Esophagus squamous epithelium (tissue), 5 donors: ENCODE results near the gene THRSP. TPM values are rescaled to one million over a fixed set of nuclear protein-coding genes. Genes with fewer than 3 reads are reported as not detected.

ENCODE experiments used
- DNase-seq: peaks from one replicate; lab custom pipeline; 2025; lab: John Stamatoyannopoulos, UW
- H3K27ac ChIP-seq, 4 donors: fragments of 200-600 bp; sonication (generic); one replicate each; pipeline ENCODE4 v1.5.1; 2016 to 2019; ENCODE audit warnings: mild to moderate bottlenecking in 1 of 4
- H3K27me3 ChIP-seq, 4 donors: fragments of 200-600 bp; sonication (generic); 1 replicate in 3 of 4; 2 replicates in 1 of 4; pipeline versions ENCODE4 v1.5.1 to v1.6.0; 2017 to 2021; ENCODE audit warnings: antibody characterized with exemption in 1 of 4
- H3K36me3 ChIP-seq, 3 donors: fragments of 200-600 bp; sonication (generic); one replicate each; pipeline ENCODE4 v1.5.1; 2016 to 2019
- H3K4me1 ChIP-seq, 3 donors: fragments of 200-600 bp; sonication (generic); one replicate each; pipeline ENCODE4 v1.5.1; 2017 to 2019
- H3K4me3 ChIP-seq, 4 donors: fragments of 200-600 bp; sonication (generic); 1 replicate in 3 of 4; 2 replicates in 1 of 4; pipeline ENCODE4 v1.5.1; 2016 to 2019; ENCODE audit warnings: mild to moderate bottlenecking in 2 of 4, moderate library complexity in 1 of 4
- H3K9me3 ChIP-seq, 3 donors: fragments of 200-600 bp; sonication (generic); one replicate each; pipeline ENCODE4 v1.5.1; 2016 to 2019
- CTCF ChIP-seq, 6 experiments: fragments of 450-650 bp in 4 of 6; fragments of 200-600 bp in 2 of 6; sonication (generic) in 2 of 6; IDR thresholded peaks; one replicate each; pipeline ENCODE4 v1.5.1; 2016 to 2019; ENCODE audit warnings: antibody characterized with exemption in 6 of 6, mild to moderate bottlenecking in 4 of 6, moderate library complexity in 4 of 6
- POLR2A ChIP-seq, 4 donors: fragments of 450-650 bp; IDR thresholded peaks; one replicate each; pipeline ENCODE4 v1.6.1; 2017; ENCODE audit warnings: antibody characterized with exemption in 4 of 4, mild to moderate bottlenecking in 4 of 4, moderate library complexity in 3 of 4
- WGBS, 2 donors: methylation state at CpG; one replicate each; pipeline ENCODE4 v1.1.5; 2018; 5-methylcytosine and 5-hydroxymethylcytosine counted together
- intact Hi-C: fragments of 100-400 bp; cut with DNase I; formaldehyde crosslinking; loops from one replicate; pipeline ENCODE4 v1.15.0; 2022
- total RNA-seq, 4 donors: library from RNA; depleted of rRNA; stranded (reverse); fragments of >200 nt; gene quantifications; one replicate each; pipeline ENCODE4 v1.1.0, GENCODE V29; 2016
- donor health status: DM: yes; HTN: yes; CAD: no.

The THRSP gene
- total RNA-seq, 4 donors from 2014 or later: not detected

GRCh38 chr11:78030429-78031325 is 33.0 kb upstream of the THRSP start:
- Histone ChIP-seq H3K27ac (no peak overlapping the region), H3K4me1 (peaks cover 0 to 29% (median 6%) of the 10 kb centered on the region in 3 donors), H3K4me3 (no peak overlapping the region), H3K9me3 (no peaks in the 10 kb centered on the region), H3K36me3 (no peaks in the 10 kb centered on the region), H3K27me3 (no peaks in the 10 kb centered on the region)
- no peak for DNase-seq
- TF ChIP-seq CTCF (IDR thresholded peaks at IDR 0.05) (no peak), POLR2A (IDR thresholded peaks at IDR 0.05) (no peak)
- 33 to 39% methylated on average over 3 to 5 of the region's 7 CpGs for WGBS, 2 donors
- intact Hi-C loops: no loop called here

- Histone ChIP-seq H3K4me3 (no peak overlapping the region), H3K27ac (no peak overlapping the region), H3K9me3 (no peaks in the 10 kb centered on the region), H3K36me3 (no peaks in the 10 kb centered on the region), H3K4me1 (peaks cover 0 to 29% (median 6%) of the 10 kb centered on the region in 3 donors), H3K27me3 (no peaks in the 10 kb centered on the region)
- TF ChIP-seq CTCF (IDR thresholded peaks at IDR 0.05) (no peak), POLR2A (IDR thresholded peaks at IDR 0.05) (no peak)
- intact Hi-C loops: no loop called here
- WGBS, 2 donors: 100% methylated on average over 2 of the region's 3 CpGs; no CpG with 5 or more reads in 1 of the 2 donors
- no peak for DNase-seq
Measured at GRCh38 chr11:78031629-78032028, 32.0 kb upstream of the THRSP start.

GRCh38 chr11:78032090-78032489 is 31.6 kb upstream of the THRSP start:
- DNase-seq: no peak
- Histone ChIP-seq H3K27ac (no peak overlapping the region), H3K9me3 (no peaks in the 10 kb centered on the region), H3K4me1 (peaks cover 0 to 32% (median 6%) of the 10 kb centered on the region in 3 donors), H3K36me3 (no peaks in the 10 kb centered on the region), H3K4me3 (no peak overlapping the region), H3K27me3 (no peaks in the 10 kb centered on the region)
- intact Hi-C loops: no loop called here
- TF ChIP-seq CTCF (IDR thresholded peaks at IDR 0.05) (no peak), POLR2A (IDR thresholded peaks at IDR 0.05) (no peak)

- TF ChIP-seq CTCF (IDR thresholded peaks at IDR 0.05) (no peak), POLR2A (IDR thresholded peaks at IDR 0.05) (no peak)
- no peaks in the 10 kb centered on the region for H3K9me3 ChIP-seq
- no peak for DNase-seq
- H3K36me3 ChIP-seq: no peaks in the 10 kb centered on the region
- H3K27ac ChIP-seq: no peak overlapping the region
- H3K4me3 ChIP-seq: no peak overlapping the region
- no peaks in the 10 kb centered on the region for H3K27me3 ChIP-seq
- peaks cover 0 to 37% (median 6%) of the 10 kb centered on the region in 3 donors for H3K4me1 ChIP-seq
- 52 to 59% methylated on average over 4 of the region's 4 CpGs for WGBS, 2 donors
- intact Hi-C loops: no loop called here
Measured at GRCh38 chr11:78033040-78033439, 30.6 kb upstream of the THRSP start.

GRCh38 chr11:78034623-78035022 is 29.0 kb upstream of the THRSP start:
- Histone ChIP-seq H3K27ac (no peak overlapping the region), H3K4me1 (peaks cover 0 to 34% (median 8%) of the 10 kb centered on the region in 3 donors), H3K4me3 (no peak overlapping the region), H3K9me3 (no peaks in the 10 kb centered on the region), H3K27me3 (no peaks in the 10 kb centered on the region), H3K36me3 (no peaks in the 10 kb centered on the region)
- WGBS, 2 donors: 57% methylated on average over 10 of the region's 10 CpGs
- no peak for TF ChIP-seq CTCF (IDR thresholded peaks at IDR 0.05)
- TF ChIP-seq POLR2A (IDR thresholded peaks at IDR 0.05): no peak
- DNase-seq: no peak
- intact Hi-C loops: no loop called here
